WTC11 (cell line): Measurements from ENCODE around the gene ZNF668. TPM values are rescaled to one million over a fixed set of nuclear protein-coding genes. Genes with fewer than 3 reads are reported as not detected.

Source experiments
- AFF4 ChIP-seq: sonication (generic); formaldehyde crosslinking; IDR thresholded peaks from 2 replicates; pipeline ENCODE4 v1.8.1; 2023; ENCODE audit warnings: mild to moderate bottlenecking, missing genetic modification reagents, borderline replicate concordance
- ARID4B ChIP-seq: sonication (generic); formaldehyde crosslinking; IDR thresholded peaks from 2 replicates; pipeline ENCODE4 v1.8.0; 2023; ENCODE audit warnings: missing genetic modification reagents, mild to moderate bottlenecking, borderline replicate concordance
- CREM ChIP-seq: sonication (generic); formaldehyde crosslinking; IDR thresholded peaks from 2 replicates; pipeline ENCODE4 v1.8.1; 2022; ENCODE audit warnings: mild to moderate bottlenecking, missing genetic modification reagents, moderate library complexity
- ERG ChIP-seq: fragments of 250-450 bp; sonication (Bioruptor Pico); IDR thresholded peaks from 2 replicates; pipeline ENCODE4 v1.8.0; 2021; ENCODE audit warnings: mild to moderate bottlenecking
- ETV6 ChIP-seq: sonication (generic); formaldehyde crosslinking; IDR thresholded peaks from 2 replicates; pipeline ENCODE4 v1.8.1; 2022; ENCODE audit warnings: mild to moderate bottlenecking, missing genetic modification reagents
- FOXK1 ChIP-seq: sonication (generic); formaldehyde crosslinking; IDR thresholded peaks from 2 replicates; pipeline ENCODE4 v1.8.0; 2022; ENCODE audit warnings: mild to moderate bottlenecking, moderate library complexity, missing genetic modification reagents
- FOXP1 ChIP-seq: sonication (generic); formaldehyde crosslinking; IDR thresholded peaks from 2 replicates; pipeline ENCODE4 v1.8.0; 2022; ENCODE audit warnings: missing genetic modification reagents, mild to moderate bottlenecking, moderate library complexity, borderline replicate concordance
- GRHL2 ChIP-seq: fragments of 250-450 bp; sonication (Bioruptor Pico); IDR thresholded peaks from 2 replicates; pipeline ENCODE4 v1.8.0; 2022; ENCODE audit warnings: mild to moderate bottlenecking, moderate library complexity; ENCODE audit not compliant: insufficient replicate concordance, severe bottlenecking
- HMGXB4 ChIP-seq: sonication (generic); formaldehyde crosslinking; IDR thresholded peaks from 2 replicates; pipeline ENCODE4 v1.8.1; 2023; ENCODE audit warnings: mild to moderate bottlenecking, moderate library complexity, missing genetic modification reagents
- IRF1 ChIP-seq: sonication (generic); formaldehyde crosslinking; IDR thresholded peaks from 2 replicates; pipeline ENCODE4 v1.8.0; 2023; ENCODE audit warnings: missing genetic modification reagents
- JAZF1 ChIP-seq: fragments of 250-450 bp; sonication (Bioruptor Pico); IDR thresholded peaks from 2 replicates; pipeline ENCODE4 v1.9.0; 2021; ENCODE audit warnings: moderate library complexity, mild to moderate bottlenecking, inconsistent platforms
- JUN ChIP-seq: sonication (generic); formaldehyde crosslinking; IDR thresholded peaks from 2 replicates; pipeline ENCODE4 v1.8.0; 2023; ENCODE audit warnings: mild to moderate bottlenecking, missing genetic modification reagents
- RORB ChIP-seq: fragments of 250-450 bp; sonication (Bioruptor Pico); IDR thresholded peaks from 2 replicates; pipeline ENCODE4 v1.9.0; 2021; ENCODE audit warnings: mild to moderate bottlenecking
- SMAD4 ChIP-seq: sonication (generic); formaldehyde crosslinking; IDR thresholded peaks from 2 replicates; pipeline ENCODE4 v1.8.0; 2022; ENCODE audit warnings: mild to moderate bottlenecking, missing genetic modification reagents
- STAT6 ChIP-seq: sonication (generic); formaldehyde crosslinking; conservative IDR thresholded peaks from 2 replicates; pipeline ENCODE4 v1.8.1; 2023; ENCODE audit warnings: mild to moderate bottlenecking, low read depth, missing genetic modification reagents, moderate library complexity
- USF1 ChIP-seq: sonication (generic); formaldehyde crosslinking; IDR thresholded peaks from 2 replicates; pipeline ENCODE4 v1.8.0; 2022; ENCODE audit warnings: mild to moderate bottlenecking, missing genetic modification reagents
- USF2 ChIP-seq: sonication (generic); formaldehyde crosslinking; IDR thresholded peaks from 2 replicates; pipeline ENCODE4 v1.8.1; 2023; ENCODE audit warnings: mild to moderate bottlenecking, missing genetic modification reagents, moderate library complexity
- ZBTB21 ChIP-seq: sonication (generic); formaldehyde crosslinking; IDR thresholded peaks from 2 replicates; pipeline ENCODE4 v1.8.1; 2023; ENCODE audit warnings: mild to moderate bottlenecking, missing genetic modification reagents, borderline replicate concordance
- ZNF317 ChIP-seq: sonication (generic); formaldehyde crosslinking; IDR thresholded peaks from 2 replicates; pipeline ENCODE4 v1.8.1; 2023; ENCODE audit warnings: low read depth, mild to moderate bottlenecking, moderate library complexity, missing genetic modification reagents, borderline replicate concordance
- total RNA-seq: library from RNA; stranded (reverse); gene quantifications from 3 replicates; pipeline ENCODE4 v1.2.3, GENCODE V29; 2021

Gene ZNF668
- total RNA-seq, 1 experiment from 2014 or later, result 17.3 TPM

GRCh38 chr16:31094424-31095120 is 20.5 kb upstream of the ZNF668 start, which contains the start of gene VKORC1 (continued):
- TF ChIP-seq HMGXB4, result 0 out of 2 replicates have a peak, but pooled peaks have one; percentile 58
- no peak for TF ChIP-seq USF2
- TF ChIP-seq ETV6, result 0 out of 2 replicates have a peak, but pooled peaks have one; percentile 29
- no peak for TF ChIP-seq RORB (CRISPR knock-in tag)
- TF ChIP-seq USF1, result peak; percentile 48; the same call in 1 of the 2 replicates
- no peak for TF ChIP-seq ZBTB21
- TF ChIP-seq ARID4B (CRISPR knock-in tag), result peak; percentile 45; the same call in 1 of the 2 replicates
- peak; percentile 48; the same call in 1 of the 2 replicates for TF ChIP-seq FOXK1 (CRISPR knock-in tag)
- no peak for TF ChIP-seq GRHL2 (CRISPR knock-in tag)
- TF ChIP-seq SMAD4 (CRISPR knock-in tag), result no peak; the same call in 1 of the 2 replicates
- TF ChIP-seq FOXP1 (CRISPR knock-in tag), result peak; percentile 83; the same call in 1 of the 2 replicates
- no peak for TF ChIP-seq ERG (CRISPR knock-in tag)
- peak; percentile 57; the same call in 1 of the 2 replicates for TF ChIP-seq CREM (CRISPR knock-in tag)
- TF ChIP-seq JUN (CRISPR knock-in tag), result peak; percentile 79
- 0 out of 2 replicates have a peak, but pooled peaks have one; percentile 5 for TF ChIP-seq ZNF317 (CRISPR knock-in tag)
- TF ChIP-seq IRF1 (CRISPR knock-in tag), result no peak
- no peak for TF ChIP-seq JAZF1 (CRISPR knock-in tag)
- no peak for TF ChIP-seq AFF4 (CRISPR knock-in tag)
- TF ChIP-seq STAT6 (CRISPR knock-in tag), result no peak
